ENCODE results near the gene SCNN1G. TPM values are rescaled to one million over a fixed set of nuclear protein-coding genes. Genes with fewer than 3 reads are reported as not detected.

SCNN1G gene
- total and polyA plus RNA-seq, 2 donors (not counting 3 experiments of a cell fraction or from before 2014, with no cell fraction given) = not detected

GRCh38 chr16:23145186-23145585 lies 37.4 kb upstream of the SCNN1G start:
- Histone ChIP-seq H3K36me3 (ENCODE audit: control insufficient read depth in 2 of 2, extremely low read depth in 1 of 2, insufficient read depth in 2 of 2, low read length in 2 of 2) (no peaks in the 10 kb centered on the region), H3K4me3 (replicated peaks in 1 of 3; ENCODE audit: insufficient read depth in 1 of 3, low read depth in 1 of 3, low read length in 3 of 3) (no peak overlapping the region), H4K20me1 (replicated peaks; ENCODE audit: control insufficient read depth, extremely low read depth, insufficient read depth, low read length) (peaks cover 6% of the 10 kb centered on the region), H3K4me2 (ENCODE audit: insufficient read depth, low read length) (no peak overlapping the region), H3K79me2 (ENCODE audit: control insufficient read depth, insufficient read depth, low read length) (peaks cover 80% of the 10 kb centered on the region), H3K9me3 (replicated peaks; ENCODE audit: control insufficient read depth, insufficient read depth, low read length) (no peaks in the 10 kb centered on the region), H3K27me3 (ENCODE audit: control insufficient read depth in 2 of 2, insufficient read depth in 2 of 2, low read length in 2 of 2) (no peaks in the 10 kb centered on the region), H3K9ac (replicated peaks; ENCODE audit: extremely low read depth, insufficient read depth, low read length) (no peak overlapping the region), H3K9me1 (replicated peaks; ENCODE audit: control insufficient read depth, extremely low read depth, insufficient read depth, low read length) (no peaks in the 10 kb centered on the region), H2AFZ (ENCODE audit: low read depth, low read length) (no peak overlapping the region), H3K27ac (ENCODE audit: insufficient read depth, low read depth, low read length) (no peak overlapping the region), H3K4me1 (ENCODE audit: control insufficient read depth, extremely low read depth, insufficient read depth, low read length) (peaks cover 21% of the 10 kb centered on the region)
- intact Hi-C loops (cut with micrococcal nuclease) (loop anchor here (5.0 kb wide), 1 partner anchor 63 kb away; no protein-coding TSS in a partner anchor), dilution Hi-C loops (cut with MboI; ENCODE audit: extremely low pct_ligation_motif_present, low sequenced_read_pairs) (no loop called here)
- FAIRE-seq (no peak), DNase-seq (ENCODE audit: low read depth, low spot score) (no peak)
- BruUV-seq (replicated peaks) = no TSS peak
- no peak for TF ChIP-seq EZH2 (IDR thresholded peaks at IDR 0.05; ENCODE audit: borderline replicate concordance, low read depth, low read length, severe bottlenecking)
- no peak for TF ChIP-seq POLR2A (IDR thresholded peaks at IDR 0.05; ENCODE audit: low read depth, low read length)
- TF ChIP-seq JUN (IDR thresholded peaks at IDR 0.05; ENCODE audit: borderline replicate concordance, insufficient read depth, insufficient read length, low read depth) = no peak
- no peak for TF ChIP-seq POLR2AphosphoS5 (IDR thresholded peaks at IDR 0.05; ENCODE audit: insufficient read depth, low read depth, low read length)
- TF ChIP-seq MAX (IDR thresholded peaks at IDR 0.05; ENCODE audit: insufficient read depth, insufficient read length) = no peak
- TF ChIP-seq GATA2 (IDR thresholded peaks at IDR 0.05; ENCODE audit: insufficient read depth, insufficient read length, low read depth, low read length) = no peak
- TF ChIP-seq MYC (IDR thresholded peaks at IDR 0.05; ENCODE audit: low read depth, low read length) = no peak
- TF ChIP-seq FOS (IDR thresholded peaks at IDR 0.05; ENCODE audit: borderline replicate concordance, insufficient read depth, low read length) = no peak
- TF ChIP-seq, protein P1, sequence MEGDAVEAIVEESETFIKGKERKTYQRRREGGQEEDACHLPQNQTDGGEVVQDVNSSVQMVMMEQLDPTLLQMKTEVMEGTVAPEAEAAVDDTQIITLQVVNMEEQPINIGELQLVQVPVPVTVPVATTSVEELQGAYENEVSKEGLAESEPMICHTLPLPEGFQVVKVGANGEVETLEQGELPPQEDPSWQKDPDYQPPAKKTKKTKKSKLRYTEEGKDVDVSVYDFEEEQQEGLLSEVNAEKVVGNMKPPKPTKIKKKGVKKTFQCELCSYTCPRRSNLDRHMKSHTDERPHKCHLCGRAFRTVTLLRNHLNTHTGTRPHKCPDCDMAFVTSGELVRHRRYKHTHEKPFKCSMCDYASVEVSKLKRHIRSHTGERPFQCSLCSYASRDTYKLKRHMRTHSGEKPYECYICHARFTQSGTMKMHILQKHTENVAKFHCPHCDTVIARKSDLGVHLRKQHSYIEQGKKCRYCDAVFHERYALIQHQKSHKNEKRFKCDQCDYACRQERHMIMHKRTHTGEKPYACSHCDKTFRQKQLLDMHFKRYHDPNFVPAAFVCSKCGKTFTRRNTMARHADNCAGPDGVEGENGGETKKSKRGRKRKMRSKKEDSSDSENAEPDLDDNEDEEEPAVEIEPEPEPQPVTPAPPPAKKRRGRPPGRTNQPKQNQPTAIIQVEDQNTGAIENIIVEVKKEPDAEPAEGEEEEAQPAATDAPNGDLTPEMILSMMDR (IDR thresholded peaks at IDR 0.05; ENCODE audit: extremely low read depth in 1 of 2, insufficient read depth in 1 of 2, low read depth in 1 of 2, low read length in 2 of 2) = no peak
- POLR2A ChIA-PET = interaction anchor here (0.6 kb wide), 1 partner anchor 62 kb away, joined by 4 read pairs; no protein-coding TSS in a partner anchor
- CTCF ChIA-PET = interaction anchor here (1.4 kb wide), 1 partner anchor 37 kb away, joined by 3 read pairs; no protein-coding TSS in a partner anchor
